HepG2 (cell line): ENCODE measurements around the gene ABCA8. TPM values are rescaled to one million over a fixed set of nuclear protein-coding genes. Genes with fewer than 3 reads are reported as not detected.

Experiments used
- BCL6 ChIP-seq: IDR thresholded peaks from 2 replicates; pipeline ENCODE4 v1.6.1; 2016; ENCODE audit warnings: missing genetic modification reagents, missing compliant biosample characterization
- CEBPG ChIP-seq: IDR thresholded peaks from 2 replicates; pipeline ENCODE4 v1.6.1; 2016
- DZIP1 ChIP-seq: sonication (generic); formaldehyde crosslinking; IDR thresholded peaks from 2 replicates; pipeline ENCODE4 v1.5.0; 2020; ENCODE audit warnings: mild to moderate bottlenecking, missing genetic modification reagents
- FUBP1 ChIP-seq: sonication (generic); formaldehyde crosslinking; IDR thresholded peaks from 2 replicates; pipeline ENCODE4 v1.5.1; 2020; ENCODE audit warnings: missing genetic modification reagents, mild to moderate bottlenecking, borderline replicate concordance
- IRF2 ChIP-seq: IDR thresholded peaks from 2 replicates; pipeline ENCODE4 v1.6.1; 2018; ENCODE audit warnings: missing genetic modification reagents, missing compliant biosample characterization
- ISL2 ChIP-seq: sonication (generic); formaldehyde crosslinking; IDR thresholded peaks from 2 replicates; pipeline ENCODE4 v1.5.0; 2020; ENCODE audit warnings: missing genetic modification reagents
- MEF2D ChIP-seq: sonication (generic); formaldehyde crosslinking; IDR thresholded peaks from 2 replicates; pipeline ENCODE4 v1.5.1; 2020; ENCODE audit warnings: mild to moderate bottlenecking, missing genetic modification reagents
- PATZ1 ChIP-seq: sonication (generic); formaldehyde crosslinking; IDR thresholded peaks from 2 replicates; pipeline ENCODE4 v1.4.0; 2020; ENCODE audit warnings: missing genetic modification reagents
- PLRG1 ChIP-seq: fragments of 450-650 bp; conservative IDR thresholded peaks from 2 replicates; pipeline ENCODE4 v1.6.1; 2016
- RARA ChIP-seq: IDR thresholded peaks from 2 replicates; pipeline ENCODE4 v1.6.1; 2016; ENCODE audit warnings: missing genetic modification reagents, missing compliant biosample characterization
- SNAPC5 ChIP-seq: sonication (generic); formaldehyde crosslinking; IDR thresholded peaks from 2 replicates; pipeline ENCODE4 v1.8.1; 2023; ENCODE audit warnings: mild to moderate bottlenecking, missing genetic modification reagents, borderline replicate concordance
- SOX5 ChIP-seq: IDR thresholded peaks from 2 replicates; pipeline ENCODE4 v1.6.1; 2016; ENCODE audit warnings: borderline replicate concordance
- SOX6 ChIP-seq, 2 experiments: fragments of 450-650 bp in 1 of 2; sonication (generic) in 1 of 2; formaldehyde crosslinking in 1 of 2; IDR thresholded peaks; 2 replicates each; pipeline versions ENCODE4 v1.4.0 to v1.6.1; 2017 to 2020; ENCODE audit warnings: antibody characterized with exemption in 1 of 2, mild to moderate bottlenecking in 1 of 2, missing genetic modification reagents in 1 of 2
- ZBTB39 ChIP-seq: sonication (generic); formaldehyde crosslinking; IDR thresholded peaks from 2 replicates; pipeline ENCODE4 v1.5.0; 2020; ENCODE audit warnings: missing genetic modification reagents
- ZFP41 ChIP-seq: sonication (generic); formaldehyde crosslinking; IDR thresholded peaks from 2 replicates; pipeline ENCODE4 v1.4.0; 2020; ENCODE audit warnings: mild to moderate bottlenecking, missing genetic modification reagents, borderline replicate concordance
- ZNF12 ChIP-seq: sonication (generic); formaldehyde crosslinking; IDR thresholded peaks from 2 replicates; pipeline ENCODE4 v1.5.0; 2020; ENCODE audit warnings: missing genetic modification reagents
- ZNF124 ChIP-seq: sonication (generic); formaldehyde crosslinking; IDR thresholded peaks from 2 replicates; pipeline ENCODE4 v1.4.0; 2020; ENCODE audit warnings: missing genetic modification reagents
- ZNF282 ChIP-seq: fragments of 450-650 bp; IDR thresholded peaks from 2 replicates; pipeline ENCODE4 v1.6.1; 2018; ENCODE audit not compliant: partially characterized antibody
- ZNF430 ChIP-seq: sonication (generic); formaldehyde crosslinking; IDR thresholded peaks from 2 replicates; pipeline ENCODE4 v1.9.0; 2021; ENCODE audit warnings: mild to moderate bottlenecking, missing genetic modification reagents
- ZNF546 ChIP-seq: sonication (generic); formaldehyde crosslinking; conservative IDR thresholded peaks from 2 replicates; pipeline ENCODE4 v1.8.1; 2023; ENCODE audit warnings: mild to moderate bottlenecking, missing genetic modification reagents
- polyA plus RNA-seq, 8 experiments: library from polyadenylated mRNA; depleted of rRNA in 3 of 8; stranded (reverse) in 7 of 8; unstranded in 1 of 8; fragments of >200 nt; fragmentation: Illumina TruSeq in 4 of 8; extraction: Trizol in 4 of 8; gene quantifications; 2 replicates each; pipeline versions ENCODE4 v1.2.1 to v1.2.3, GENCODE V29; 2011 to 2016; ENCODE audit warnings: low read depth in 4 of 8, missing spikeins in 1 of 8, mixed read lengths in 1 of 8; ENCODE audit not compliant: insufficient read depth in 1 of 8
- total RNA-seq, 5 experiments: library from RNA; depleted of rRNA; stranded (reverse); fragments of >200 nt; fragmentation: Illumina TruSeq; extraction: Trizol; gene quantifications; 2 replicates each; pipeline ENCODE4 v1.2.3, GENCODE V29; 2016; ENCODE audit warnings: low read depth in 1 of 5

Gene ABCA8
- total and polyA plus RNA-seq, 2 of the 13 experiments (the other 11 are each of a cell fraction or from before 2014, with no cell fraction given): 0.05 to 0.18 TPM

GRCh38 chr17:68937890-68938514 is 17.2 kb downstream of the ABCA8 start (continued):
- no peak for TF ChIP-seq ZNF282
- TF ChIP-seq BCL6 (CRISPR knock-in tag): peak; percentile 71
- peak; percentile 59; the same call in 1 of the 2 replicates for TF ChIP-seq ISL2
- TF ChIP-seq ZNF546 (CRISPR knock-in tag): no peak
- peak; percentile 65 for TF ChIP-seq SOX5 (CRISPR knock-in tag)
- TF ChIP-seq FUBP1 (CRISPR knock-in tag): no peak
- 0 out of 2 replicates have a peak, but pooled peaks have one; percentile 27 for TF ChIP-seq ZBTB39 (CRISPR knock-in tag)
- TF ChIP-seq DZIP1: no peak
- TF ChIP-seq PATZ1: no peak
- 0 out of 2 replicates have a peak, but pooled peaks have one; percentile 11 for TF ChIP-seq ZNF124 (CRISPR knock-in tag)
- no peak for TF ChIP-seq ZNF430 (CRISPR knock-in tag)
- peak; percentile 37; the same call in 1 of the 2 replicates for TF ChIP-seq IRF2 (CRISPR knock-in tag)
- peak; percentile 41; the same call in 1 of the 2 replicates for TF ChIP-seq MEF2D (CRISPR knock-in tag)
- peak; percentile 57 for TF ChIP-seq RARA (CRISPR knock-in tag)
- peak; percentile 21; the same call in 1 of the 2 replicates for TF ChIP-seq CEBPG (CRISPR knock-in tag)
- TF ChIP-seq ZNF12 (CRISPR knock-in tag): no peak
- no peak for TF ChIP-seq PLRG1
- no peak for TF ChIP-seq SNAPC5 (CRISPR knock-in tag)
- TF ChIP-seq SOX6 (IDR thresholded peaks at IDR 0.05): no peak
- peak; percentile 45; the same call in 1 of the 2 replicates for TF ChIP-seq SOX6 (CRISPR knock-in tag; IDR thresholded peaks at IDR 0.05)
- TF ChIP-seq ZFP41 (CRISPR knock-in tag): no peak
